HG02571 (cell line): ENCODE results near the gene CFP.

ENCODE experiments used
- ATAC-seq: cut with Tn5 transposase; IDR thresholded peaks from one replicate; pipeline ENCODE4 v1.9.1; 2021; ENCODE audit warnings: mild to moderate bottlenecking, moderate library complexity; ENCODE audit not compliant: unreplicated experiment

Gene CFP

GRCh38 chrX:47638816-47639215 lies 9.1 kb upstream of the CFP start:
- no peak for ATAC-seq

GRCh38 chrX:47637546-47638195 lies 7.9 kb upstream of the CFP start:
- no peak for ATAC-seq

GRCh38 chrX:47634871-47635575 lies 5.3 kb upstream of the CFP start:
- no peak for ATAC-seq

- ATAC-seq = no peak
Observed at GRCh38 chrX:47633689-47634590, 4.2 kb upstream of the CFP start.

- no peak for ATAC-seq
Observed at GRCh38 chrX:47632666-47633065, 2.9 kb upstream of the CFP start.

GRCh38 chrX:47631676-47632075 lies 1.9 kb upstream of the CFP start:
- ATAC-seq = no peak

- ATAC-seq = no peak
Observed at GRCh38 chrX:47628982-47629381, 748 bp downstream of the CFP start.

- no peak for ATAC-seq
Observed at GRCh38 chrX:47625365-47625764, 4.4 kb downstream of the CFP start.

- ATAC-seq = no peak
Observed at GRCh38 chrX:47623540-47624027, 6.1 kb downstream of the CFP start.

GRCh38 chrX:47621851-47622250 lies 7.9 kb downstream of the CFP start:
- ATAC-seq = no peak

GRCh38 chrX:47620303-47620685 lies 9.4 kb downstream of the CFP start:
- no peak for ATAC-seq

GRCh38 chrX:47619486-47620302 lies 10.0 kb downstream of the CFP start, which contains the start of gene SYN1:
SYN1 (minus strand) TSS chrX:47619857; CDS start chrX:47619728, 129 bp downstream.
- peak; percentile 58 for ATAC-seq

GRCh38 chrX:47618923-47619485 lies 10.7 kb downstream of the CFP start:
- no peak for ATAC-seq

GRCh38 chrX:47614618-47615017 lies 15.1 kb downstream of the CFP start:
- no peak for ATAC-seq

GRCh38 chrX:47613082-47613481 lies 16.6 kb downstream of the CFP start:
- no peak for ATAC-seq

GRCh38 chrX:47612418-47612817 lies 17.3 kb downstream of the CFP start:
- no peak for ATAC-seq

- no peak for ATAC-seq
Observed at GRCh38 chrX:47611926-47612325, 17.8 kb downstream of the CFP start.

- no peak for ATAC-seq
Observed at GRCh38 chrX:47611489-47611888, 18.2 kb downstream of the CFP start.

- ATAC-seq = no peak
Observed at GRCh38 chrX:47610511-47610910, 19.2 kb downstream of the CFP start.

GRCh38 chrX:47608130-47608810 lies 21.5 kb downstream of the CFP start:
- ATAC-seq = no peak
